Sigmoid colon (tissue), 4 donors: ENCODE data around the gene C1QTNF6.

Source experiments
- POLR2AphosphoS5 ChIP-seq, 4 donors: sonication (generic); formaldehyde crosslinking; IDR thresholded peaks; one replicate each; pipeline ENCODE4 v1.6.1; 2017; ENCODE audit warnings: antibody characterized with exemption in 4 of 4
- TF ChIP-seq, protein P1 (sequence below), 4 experiments: fragments of 450-650 bp in 3 of 4; fragments of 200-600 bp in 1 of 4; IDR thresholded peaks; one replicate each; pipeline ENCODE4 v1.5.1; 2016 to 2019; ENCODE audit warnings: antibody characterized with exemption in 4 of 4, mild to moderate bottlenecking in 3 of 4, moderate library complexity in 2 of 4

DNA sequence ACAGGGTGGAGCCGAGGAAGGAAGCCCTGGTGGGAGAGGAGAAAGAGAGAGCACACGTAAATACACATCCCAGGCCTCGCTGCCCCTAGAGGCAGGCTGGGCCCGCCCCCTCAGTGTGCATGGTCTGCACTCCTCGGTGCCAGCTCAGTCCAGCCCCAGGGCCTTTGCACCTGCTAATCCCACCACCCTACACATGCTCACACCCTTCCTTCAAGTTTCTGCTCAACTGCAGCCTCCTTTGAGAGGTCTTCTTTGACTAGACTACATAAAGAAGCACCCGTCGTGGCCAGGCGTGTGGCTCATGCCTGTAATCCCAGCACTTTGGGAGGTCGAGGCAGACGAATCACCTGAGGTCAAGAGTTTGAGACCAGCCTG, 43.9 kb downstream of the C1QTNF6 start:
- TF ChIP-seq, protein P1, sequence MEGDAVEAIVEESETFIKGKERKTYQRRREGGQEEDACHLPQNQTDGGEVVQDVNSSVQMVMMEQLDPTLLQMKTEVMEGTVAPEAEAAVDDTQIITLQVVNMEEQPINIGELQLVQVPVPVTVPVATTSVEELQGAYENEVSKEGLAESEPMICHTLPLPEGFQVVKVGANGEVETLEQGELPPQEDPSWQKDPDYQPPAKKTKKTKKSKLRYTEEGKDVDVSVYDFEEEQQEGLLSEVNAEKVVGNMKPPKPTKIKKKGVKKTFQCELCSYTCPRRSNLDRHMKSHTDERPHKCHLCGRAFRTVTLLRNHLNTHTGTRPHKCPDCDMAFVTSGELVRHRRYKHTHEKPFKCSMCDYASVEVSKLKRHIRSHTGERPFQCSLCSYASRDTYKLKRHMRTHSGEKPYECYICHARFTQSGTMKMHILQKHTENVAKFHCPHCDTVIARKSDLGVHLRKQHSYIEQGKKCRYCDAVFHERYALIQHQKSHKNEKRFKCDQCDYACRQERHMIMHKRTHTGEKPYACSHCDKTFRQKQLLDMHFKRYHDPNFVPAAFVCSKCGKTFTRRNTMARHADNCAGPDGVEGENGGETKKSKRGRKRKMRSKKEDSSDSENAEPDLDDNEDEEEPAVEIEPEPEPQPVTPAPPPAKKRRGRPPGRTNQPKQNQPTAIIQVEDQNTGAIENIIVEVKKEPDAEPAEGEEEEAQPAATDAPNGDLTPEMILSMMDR (IDR thresholded peaks at IDR 0.05), result no peak
- TF ChIP-seq POLR2AphosphoS5 (IDR thresholded peaks at IDR 0.05), result no peak
